Measurements from ENCODE around the gene WDR45B.

WDR45B gene

DNA sequence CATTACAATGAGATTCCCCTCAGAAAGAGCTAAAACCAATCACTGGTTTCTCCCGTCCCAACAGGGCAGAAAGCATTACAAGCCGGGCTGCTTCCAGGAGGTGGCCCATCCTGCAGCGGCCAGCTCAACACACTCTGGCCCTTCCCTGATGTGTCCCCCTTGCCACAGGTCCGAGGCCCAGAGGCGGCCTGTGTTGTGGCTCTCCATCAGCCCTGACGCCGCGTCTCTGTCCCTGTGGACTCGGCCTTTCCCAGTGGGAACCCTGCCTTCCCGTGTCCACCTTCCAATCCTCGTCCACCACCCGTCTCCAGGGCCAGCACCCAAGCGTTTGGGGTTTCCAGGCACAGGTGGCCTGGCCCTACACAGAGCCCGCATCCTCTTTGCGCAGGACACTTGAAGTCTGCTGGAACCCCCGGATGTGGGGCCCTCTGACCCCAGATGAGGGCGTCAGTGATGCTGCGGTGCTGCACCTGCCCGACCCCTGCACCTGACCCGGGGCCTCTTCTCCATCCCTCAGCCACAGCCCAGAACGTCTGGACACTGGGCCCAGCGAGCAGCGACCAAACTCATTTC lies 29.2 kb upstream of the WDR45B start:
- DNase-seq (ENCODE audit: low read depth in 1 of 2, low spot score in 1 of 2): no peak

DNA sequence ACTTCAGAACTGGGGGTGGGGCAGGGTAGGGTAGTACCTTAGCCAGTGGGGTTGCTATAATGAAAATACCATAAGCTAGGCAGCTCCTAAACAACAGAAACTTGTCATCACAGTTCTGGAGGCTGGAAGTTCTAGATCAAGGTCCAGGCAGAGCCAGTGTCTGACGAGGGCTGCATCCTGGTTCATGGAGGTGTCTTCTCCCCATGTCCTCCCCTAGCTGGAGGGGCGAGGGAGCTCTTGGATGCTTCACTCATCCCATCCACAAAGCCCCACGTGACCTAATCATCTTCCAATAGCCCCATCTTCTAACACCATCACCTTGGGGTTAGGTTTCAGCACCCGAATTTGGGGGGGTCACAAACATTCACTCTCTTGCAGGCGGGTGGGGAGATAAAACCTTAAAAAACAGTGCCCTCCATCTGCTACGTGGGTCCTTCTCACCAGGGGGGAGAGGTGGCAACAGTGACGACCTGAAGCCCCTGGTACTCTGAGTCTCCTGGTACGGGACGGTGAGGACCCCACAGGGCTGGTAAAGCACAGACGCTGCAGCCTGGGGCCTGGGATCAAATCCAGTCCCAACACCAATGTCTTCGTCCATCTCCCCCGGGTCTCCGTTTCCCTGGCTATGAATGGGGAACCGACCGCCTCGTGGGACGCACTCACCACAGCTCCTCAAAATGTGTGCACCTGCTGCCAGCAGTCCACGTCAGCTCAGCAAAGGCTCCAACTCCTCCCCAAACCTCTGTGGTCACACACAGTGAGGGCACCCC lies 27.4 kb upstream of the WDR45B start:
- DNase-seq (ENCODE audit: low read depth in 1 of 2, low spot score in 1 of 2): no peak

DNA sequence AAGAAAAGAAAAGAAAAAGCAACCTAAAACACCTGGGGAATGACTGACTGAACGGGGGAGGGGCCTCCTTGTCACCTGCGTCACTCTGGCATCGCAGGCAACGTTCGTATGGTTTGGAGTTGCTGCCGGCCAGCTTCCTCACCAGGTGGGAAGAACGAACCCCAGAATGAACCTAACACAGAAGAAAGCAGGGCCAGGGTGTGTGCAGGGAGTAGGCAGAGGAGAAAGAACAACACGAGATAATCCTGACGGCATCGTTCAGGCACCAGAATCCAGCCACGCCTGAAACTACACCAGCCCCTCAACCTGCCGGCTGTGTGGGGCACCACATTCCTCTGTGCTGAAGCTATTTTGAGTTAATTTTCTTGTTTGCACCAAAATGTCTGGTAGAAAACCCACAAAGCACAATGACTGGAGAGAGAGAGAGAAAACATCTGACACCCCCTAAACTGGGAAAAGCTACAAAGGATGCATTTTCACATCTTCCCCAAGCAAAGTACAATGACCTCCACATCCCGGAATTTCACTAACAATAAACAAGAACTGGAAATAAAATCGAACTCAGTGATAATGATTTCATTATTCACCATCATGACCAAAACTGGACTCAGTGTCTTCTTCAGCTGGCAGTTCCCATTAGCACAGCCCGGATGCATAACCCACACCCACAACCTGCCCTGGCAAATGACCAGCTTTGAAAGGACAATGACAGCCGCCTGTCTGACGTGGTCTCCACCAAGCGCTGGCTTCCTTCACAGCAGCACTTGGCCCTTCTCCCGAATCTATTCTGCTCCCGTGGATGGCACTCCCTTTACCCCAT lies 26.6 kb upstream of the WDR45B start:
- DNase-seq (ENCODE audit: low read depth in 1 of 2, low spot score in 1 of 2): no peak

DNA sequence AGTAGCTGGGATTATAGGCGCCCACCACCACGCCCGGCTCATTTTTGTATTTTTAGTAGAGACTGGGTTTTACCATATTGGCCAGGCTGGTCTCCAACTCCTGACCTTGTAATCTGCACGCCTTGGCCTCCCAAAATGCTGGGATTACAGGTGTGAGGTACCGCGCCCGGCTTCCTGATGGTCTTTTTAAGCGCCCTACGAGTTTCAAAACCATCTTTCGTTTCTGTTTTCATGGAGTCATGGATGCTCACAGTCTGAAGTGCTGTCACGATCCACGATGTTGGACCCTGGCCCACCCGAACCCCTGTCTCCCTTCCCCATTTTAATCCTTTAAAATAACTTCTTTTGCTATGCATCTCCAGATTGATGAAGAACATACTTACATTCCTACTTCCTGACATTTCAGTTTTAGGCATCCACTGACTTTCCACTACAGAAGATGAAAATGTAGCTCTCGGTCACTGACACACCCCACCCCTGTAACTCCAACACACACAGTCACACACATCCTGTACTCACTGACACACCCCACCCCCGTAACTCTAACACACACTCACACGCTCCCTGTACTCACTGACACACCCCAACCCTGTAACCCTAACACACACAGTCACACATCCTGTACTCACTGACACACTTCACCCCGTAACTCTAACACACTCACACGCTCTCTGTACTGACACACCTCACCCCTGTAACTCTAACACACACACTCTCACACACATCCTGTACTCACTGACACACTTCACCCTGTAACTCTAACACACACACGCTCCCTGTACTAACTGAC lies 22.6 kb upstream of the WDR45B start:
- no peak for DNase-seq (ENCODE audit: low read depth in 1 of 2, low spot score in 1 of 2)

DNA sequence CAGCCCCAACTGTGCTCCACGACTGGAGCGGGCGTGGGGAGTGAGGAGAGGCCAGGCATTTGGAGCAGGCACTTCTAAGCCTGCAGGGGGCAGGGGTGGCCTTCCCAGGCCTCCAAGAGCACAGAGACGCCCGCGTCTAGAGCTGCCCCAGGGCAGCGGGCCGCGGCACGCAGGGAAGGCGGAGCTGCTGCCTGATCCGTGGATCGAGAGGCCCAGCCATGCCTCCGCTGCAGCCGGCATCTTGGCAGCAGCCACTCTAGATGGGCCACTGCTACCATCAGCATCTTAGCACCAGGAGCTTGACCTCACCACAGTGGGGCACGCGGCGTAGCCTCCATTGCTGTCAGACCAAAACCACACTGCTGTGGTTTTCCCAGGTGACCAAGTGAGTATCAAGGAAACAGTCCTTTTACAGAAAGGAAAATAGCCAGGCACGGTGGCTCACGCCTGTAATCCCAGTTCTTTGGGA lies 20.4 kb upstream of the WDR45B start:
- no peak for DNase-seq (ENCODE audit: low read depth in 1 of 2, low spot score in 1 of 2)

DNA sequence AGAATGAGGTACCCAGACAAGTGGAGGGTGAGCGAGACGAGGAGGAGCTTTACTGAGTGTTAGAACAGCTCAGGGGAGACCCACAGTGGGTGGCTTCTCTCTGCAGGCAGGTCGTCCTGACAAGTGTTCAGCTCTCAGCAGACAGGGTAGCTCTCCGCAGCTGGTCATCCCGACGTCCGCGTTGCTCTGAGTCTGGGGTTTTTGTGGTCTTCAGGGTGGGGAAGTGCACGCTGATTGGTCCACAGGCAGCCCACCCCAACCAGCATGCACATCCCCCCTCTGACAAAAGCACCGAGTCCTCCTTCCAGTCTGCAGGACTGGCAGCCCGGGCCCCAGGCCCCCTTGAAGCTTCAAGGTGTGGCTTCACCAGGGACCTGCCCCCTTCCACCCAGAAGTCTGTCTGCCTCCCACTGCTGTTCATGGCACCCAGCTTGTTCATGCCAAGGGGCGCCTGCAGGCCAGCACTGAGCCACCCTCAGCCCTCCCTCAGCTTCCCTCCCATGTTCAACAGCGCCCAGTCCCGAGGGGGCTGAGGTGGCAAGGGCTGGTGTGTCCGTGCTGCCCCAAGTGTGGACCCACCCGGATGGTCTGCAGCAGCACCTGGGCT lies 19.9 kb upstream of the WDR45B start:
- no peak for DNase-seq (ENCODE audit: low read depth in 1 of 2, low spot score in 1 of 2)

DNA sequence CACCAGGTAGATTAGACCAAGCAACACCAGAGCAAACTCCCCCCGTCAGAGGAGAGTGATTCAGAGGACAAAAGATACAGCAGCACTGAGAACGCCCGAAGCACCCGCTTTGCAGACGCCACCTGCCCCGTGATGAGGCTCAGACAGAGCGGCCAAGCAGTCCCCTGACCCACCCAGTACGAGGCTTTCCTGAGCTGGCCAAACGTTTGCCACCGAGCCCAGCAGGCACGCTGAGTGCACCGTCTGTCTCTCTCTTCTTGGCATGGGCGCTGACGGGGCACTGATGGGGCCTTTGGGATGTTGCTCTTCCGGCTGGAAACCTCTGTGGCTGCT lies 19.4 kb upstream of the WDR45B start:
- no peak for DNase-seq (ENCODE audit: low read depth in 1 of 2, low spot score in 1 of 2)

DNA sequence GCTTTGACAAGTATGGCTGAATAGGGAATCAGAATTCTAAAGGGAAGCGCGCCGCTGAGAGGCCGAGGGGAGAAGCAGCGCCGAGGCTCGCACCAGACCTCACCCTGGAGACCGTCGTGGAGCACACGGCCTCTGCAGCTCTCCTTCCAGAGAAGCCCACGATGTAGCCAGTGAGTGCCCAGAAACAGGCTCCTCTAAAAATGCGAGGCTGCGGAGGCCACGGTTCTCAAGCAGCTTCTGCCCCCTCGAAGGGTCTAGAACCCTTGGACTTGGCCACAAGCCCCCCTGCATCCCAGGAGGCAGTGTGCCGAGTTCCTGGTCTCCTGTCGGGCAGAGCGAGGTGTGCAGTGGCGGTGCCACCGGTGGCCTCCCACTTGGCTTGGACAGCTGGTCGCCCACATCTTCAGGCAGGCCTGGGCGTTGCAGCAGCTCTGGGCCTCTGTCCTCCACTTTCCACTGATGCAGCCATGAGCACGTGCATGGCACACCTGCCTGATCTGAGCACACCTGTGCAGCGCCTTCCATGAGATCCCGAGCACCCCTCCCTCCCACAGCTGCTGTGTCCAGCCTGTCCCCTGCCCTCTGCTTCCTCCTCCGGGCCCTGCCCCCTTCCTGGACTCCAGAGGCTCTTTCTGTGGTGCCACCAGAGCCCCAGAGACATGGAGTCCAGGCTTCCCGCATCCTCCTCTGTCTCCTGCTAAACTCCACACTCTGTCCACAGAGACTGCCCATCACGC lies 18.9 kb upstream of the WDR45B start:
- DNase-seq (ENCODE audit: low read depth in 1 of 2, low spot score in 1 of 2): no peak

DNA sequence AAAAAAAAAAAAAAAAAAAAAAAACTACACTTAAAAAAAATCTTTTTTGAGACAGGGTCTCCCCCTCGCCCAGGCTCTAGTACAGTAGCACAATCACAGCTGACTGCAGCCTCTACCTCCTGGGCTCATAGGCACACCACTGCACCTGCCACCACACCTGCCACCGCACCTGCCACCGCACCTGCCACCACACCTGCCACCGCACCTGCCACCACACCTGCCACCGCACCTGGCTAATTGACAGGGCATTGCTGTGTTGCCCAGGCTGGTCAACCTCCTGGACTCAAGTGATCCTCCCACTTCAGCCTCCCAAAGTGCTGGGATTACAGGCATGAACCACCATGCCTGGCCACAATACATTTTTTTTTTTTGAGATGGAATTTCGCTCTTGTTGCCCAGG lies 17.6 kb upstream of the WDR45B start:
- DNase-seq (ENCODE audit: low read depth in 1 of 2, low spot score in 1 of 2): no peak

DNA sequence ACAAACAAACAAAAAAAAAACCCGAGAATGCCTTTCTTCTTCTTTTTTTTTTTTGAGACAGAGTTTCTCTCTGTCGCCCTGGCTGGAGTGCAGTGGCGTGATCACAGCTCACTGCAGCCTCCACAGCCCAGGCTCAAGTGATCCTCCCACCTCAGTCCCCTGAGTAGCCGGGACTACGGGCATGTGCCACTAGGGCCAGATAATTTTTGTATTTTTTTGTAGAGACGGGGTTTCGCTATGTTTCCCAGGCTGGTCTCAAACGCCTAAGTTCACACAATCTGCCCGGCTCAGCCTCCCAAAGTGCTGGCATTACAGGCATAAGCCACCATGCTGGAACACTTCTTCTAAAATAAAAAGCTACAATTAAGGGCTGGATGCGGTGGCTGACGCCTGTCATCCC lies 17.0 kb upstream of the WDR45B start:
- DNase-seq (ENCODE audit: low read depth in 1 of 2, low spot score in 1 of 2): no peak

DNA sequence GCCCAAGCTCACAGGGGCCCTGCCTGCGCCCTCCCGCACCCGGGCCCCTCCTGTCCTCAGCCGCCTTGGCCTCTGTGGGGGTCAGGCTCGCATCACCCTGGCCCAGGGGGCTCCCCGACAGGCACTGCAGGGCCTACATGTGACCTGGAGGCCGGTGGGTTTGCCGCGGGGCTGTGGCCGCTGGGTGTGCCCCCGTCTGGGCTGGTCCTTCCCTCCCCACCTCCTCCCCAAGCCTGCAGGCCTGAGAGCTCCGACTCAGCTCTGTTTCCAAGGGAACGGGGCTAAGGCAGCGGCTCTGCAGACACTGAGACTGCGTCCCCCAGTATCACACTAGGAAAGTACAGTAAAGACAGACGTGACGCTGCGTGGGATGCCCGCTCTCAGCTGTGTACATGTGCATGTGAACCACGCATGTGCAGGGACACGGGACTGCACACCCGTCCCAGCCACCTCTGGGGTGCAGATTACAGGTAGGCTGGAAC lies 16.5 kb upstream of the WDR45B start:
- DNase-seq (ENCODE audit: low read depth in 1 of 2, low spot score in 1 of 2): no peak

DNA sequence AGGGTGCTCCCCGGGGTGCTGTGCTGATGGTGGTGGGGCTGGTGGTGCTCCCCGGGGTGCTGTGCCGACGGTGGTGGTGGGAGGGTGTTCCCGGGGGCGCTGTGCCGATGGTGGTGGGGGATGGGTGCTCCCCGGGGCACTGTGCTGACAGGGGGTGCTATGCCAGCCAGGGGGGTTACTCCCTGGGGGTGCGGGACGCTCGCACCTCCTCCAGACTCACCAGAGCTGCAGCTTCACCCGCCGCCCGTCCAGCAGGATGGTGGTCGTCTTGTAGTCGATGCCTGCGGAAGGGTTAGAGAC lies 16.0 kb upstream of the WDR45B start:
- no peak for DNase-seq (ENCODE audit: low read depth in 1 of 2, low spot score in 1 of 2)

DNA sequence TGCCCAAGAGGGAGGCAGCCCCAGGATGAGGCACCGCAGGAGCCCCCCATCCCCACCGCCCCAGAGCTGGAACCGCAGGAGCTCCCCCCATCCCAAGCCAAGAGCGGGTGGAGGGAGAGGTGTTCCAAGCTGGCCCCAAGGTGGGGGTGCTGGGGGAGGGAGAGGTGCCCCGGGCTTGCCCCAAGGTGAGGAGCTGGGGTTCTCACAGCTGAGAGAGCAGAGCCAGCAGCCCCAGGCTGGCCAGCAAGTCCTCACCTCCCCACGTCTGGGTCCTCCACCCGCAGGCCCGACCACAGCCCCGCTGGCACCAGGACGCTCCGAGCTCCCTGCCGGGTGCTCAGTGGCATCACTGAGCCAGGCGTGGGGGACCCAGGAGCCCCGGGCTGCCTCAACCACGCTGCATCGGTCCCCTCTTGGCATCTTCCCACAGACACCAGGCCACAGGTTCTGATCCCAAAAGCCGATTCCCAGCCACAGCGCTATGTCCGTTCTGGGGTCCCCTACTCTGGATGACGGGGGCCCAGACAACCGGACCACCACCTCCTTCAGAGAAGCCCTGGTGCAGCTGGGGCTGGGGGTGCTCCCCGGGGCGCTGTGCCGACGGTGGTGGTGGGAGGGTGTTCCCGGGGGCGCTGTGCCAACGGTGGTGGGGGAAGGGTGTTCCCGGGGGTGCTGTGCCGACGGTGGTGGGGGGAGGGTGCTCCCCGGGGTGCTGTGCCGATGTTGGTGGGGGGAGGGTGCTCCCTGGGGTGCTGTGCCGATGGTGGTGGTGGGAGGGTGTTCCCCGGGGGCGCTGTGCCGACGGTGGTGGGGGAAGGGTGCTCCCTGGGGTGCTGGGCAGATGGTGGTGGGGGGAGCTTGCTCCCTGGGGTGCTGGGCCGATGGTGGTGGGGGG lies 15.4 kb upstream of the WDR45B start:
- no peak for DNase-seq (ENCODE audit: low read depth in 1 of 2, low spot score in 1 of 2)

DNA sequence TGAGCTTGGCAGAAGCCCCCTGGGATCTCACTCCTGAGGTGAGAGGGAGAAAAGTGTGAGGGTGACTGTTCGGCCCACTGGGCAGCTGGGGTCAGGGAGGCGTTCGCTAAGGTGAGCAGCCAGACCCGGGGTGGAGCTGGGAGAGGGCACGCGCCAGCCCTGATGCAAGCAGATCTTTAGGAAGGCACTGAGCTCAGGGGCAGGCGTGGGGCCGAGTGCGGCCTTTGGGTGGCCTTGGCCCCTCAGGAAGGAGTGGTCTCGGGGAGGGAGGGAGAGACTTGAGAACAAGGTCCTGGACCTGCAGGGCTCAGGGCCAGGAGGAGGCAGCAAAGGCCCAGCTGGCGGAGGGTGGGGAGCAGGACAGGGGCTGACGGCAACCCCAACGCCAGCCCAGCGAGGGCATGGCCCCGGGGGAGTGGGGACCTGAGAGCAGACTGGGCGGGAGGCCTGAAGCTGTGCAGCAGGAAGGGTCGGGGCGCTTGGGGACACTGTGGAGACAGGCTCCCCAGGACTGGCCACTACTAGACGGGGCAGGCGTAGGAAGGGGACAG lies 14.5 kb upstream of the WDR45B start:
- no peak for DNase-seq (ENCODE audit: low read depth in 1 of 2, low spot score in 1 of 2)

DNA sequence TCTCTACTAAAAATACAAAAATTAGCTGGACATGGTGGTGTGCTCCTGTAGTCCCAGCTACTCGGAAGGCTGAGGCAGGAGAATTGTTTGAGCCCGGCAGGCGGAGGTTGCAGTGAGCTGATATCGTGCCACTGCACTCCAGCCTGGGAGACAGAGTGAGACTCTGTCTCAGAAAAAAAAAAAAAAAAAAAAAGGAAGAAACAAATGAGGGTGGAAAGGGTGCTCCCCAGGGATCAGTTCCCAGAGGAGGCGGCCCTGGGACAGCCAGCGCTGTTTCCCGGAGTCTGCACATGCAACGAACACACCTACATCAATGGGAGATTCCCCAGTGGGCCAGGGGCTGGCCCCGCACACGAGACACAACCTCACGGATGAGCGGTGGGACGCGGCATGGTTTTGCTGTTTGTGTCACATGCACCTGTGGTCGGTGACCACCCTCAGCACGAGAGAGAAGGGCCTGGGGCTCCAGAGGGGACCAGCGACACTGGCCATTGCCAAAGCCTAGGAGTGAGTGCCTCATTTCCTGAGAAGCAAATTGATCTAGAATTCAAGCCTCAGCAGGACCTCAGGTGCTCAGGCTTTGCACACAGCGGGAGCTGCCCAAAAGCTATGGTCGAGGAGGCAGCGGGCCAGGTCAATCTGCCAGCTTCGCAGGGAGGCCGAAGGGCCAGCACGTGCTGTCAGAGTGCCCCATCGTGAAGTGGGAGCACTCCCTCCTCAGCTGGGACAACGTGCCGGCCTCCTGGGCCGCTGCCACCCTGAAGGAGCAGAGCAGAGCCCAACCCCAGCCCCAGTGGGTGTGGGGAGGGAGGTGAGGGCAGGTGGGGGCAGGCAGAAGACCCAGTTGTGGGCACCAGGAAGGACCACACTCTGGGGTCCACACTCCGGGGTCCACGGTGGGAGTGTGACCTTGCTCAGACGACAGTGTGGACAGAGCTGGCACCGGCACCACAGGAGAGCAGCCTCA lies 13.8 kb upstream of the WDR45B start:
- DNase-seq (ENCODE audit: low read depth in 1 of 2, low spot score in 1 of 2): no peak

DNA sequence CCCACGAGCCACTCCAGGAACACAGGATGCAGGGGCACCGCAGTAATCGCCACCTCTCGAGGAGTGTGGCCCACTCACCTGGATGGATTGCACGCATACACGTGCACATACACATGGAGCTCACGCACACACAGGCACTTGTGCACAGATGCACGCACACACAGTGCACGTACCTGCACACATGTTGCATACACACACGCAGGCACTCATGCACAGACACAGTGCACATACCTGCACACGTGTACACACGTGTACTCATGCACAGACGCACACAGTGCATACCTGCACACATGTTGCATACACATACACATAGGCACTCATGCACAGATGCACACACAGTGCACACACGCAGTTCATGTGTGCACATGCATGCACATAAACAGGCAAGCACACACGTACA lies 11.6 kb upstream of the WDR45B start:
- DNase-seq (ENCODE audit: low read depth in 1 of 2, low spot score in 1 of 2): no peak

DNA sequence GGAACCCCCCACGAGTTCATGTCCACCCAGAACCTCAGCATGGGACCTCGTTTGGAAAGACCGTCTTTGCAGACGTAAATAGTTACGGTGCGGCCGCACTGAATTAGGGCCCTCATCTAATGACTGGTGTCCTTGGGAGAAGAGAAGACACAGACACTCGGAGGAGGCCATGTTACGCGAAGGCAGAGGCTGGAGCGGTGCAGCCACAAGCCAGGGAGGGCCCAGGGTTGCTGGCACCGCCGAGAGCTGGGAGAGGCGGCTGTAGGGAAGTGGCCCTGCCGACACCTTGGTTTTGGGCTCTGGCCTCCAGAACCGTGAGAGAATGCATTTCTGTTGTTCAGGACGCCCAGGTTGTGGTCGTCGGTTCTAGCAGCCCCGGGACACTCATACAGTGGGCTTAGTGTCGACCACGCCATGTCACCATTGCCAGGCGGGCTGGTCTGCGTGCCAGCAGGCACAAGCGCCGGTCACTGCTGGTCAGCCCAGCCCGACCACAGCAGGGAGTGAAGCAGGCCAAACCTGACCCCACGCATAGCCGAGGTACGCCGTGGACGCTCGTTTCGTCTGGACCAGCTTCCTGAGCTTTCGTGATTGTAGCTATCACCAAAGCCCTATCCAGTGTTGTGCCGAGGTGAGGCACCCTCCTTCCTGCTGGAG lies 10.7 kb upstream of the WDR45B start:
- no peak for DNase-seq (ENCODE audit: low read depth in 1 of 2, low spot score in 1 of 2)

Measured in stimulated activated CD4-positive, alpha-beta T cell treated with anti-CD3 and anti-CD28 coated beads, Interleukin-15, amount 100 ng/mL, for 1 hour (primary cell).